MCF 10A (cell line): ENCODE results near the gene SREBF1. TPM values are rescaled to one million over a fixed set of nuclear protein-coding genes. Genes with fewer than 3 reads are reported as not detected.

ENCODE experiments used
- BruUV-seq: library from RNA; stranded (reverse); fragments of 400-500 nt; replicated peaks from 2 replicates; lab custom pipeline; 2021; lab: Mats Ljungman, UMichigan
- CTCF ChIA-PET: fragments of 300-600 bp; sonication (Branson Sonifier 250); formaldehyde crosslinking; extraction: SDS; loops from one replicate; lab custom pipeline; 2021; ENCODE audit warnings: antibody characterized with exemption, inconsistent platforms; lab: Yijun Ruan, JAX
- POLR2A ChIA-PET: fragments of 300-600, 350-650 bp; sonication (Branson Sonifier 250); formaldehyde crosslinking; extraction: SDS; loops from one replicate; lab custom pipeline; 2020; ENCODE audit warnings: antibody characterized with exemption, inconsistent platforms; lab: Yijun Ruan, JAX
- DNase-seq: peaks from one replicate; pipeline ENCODE4 v3.0.0-alpha.2; 2018; ENCODE audit not compliant: unreplicated experiment
- H3K27ac Mint-ChIP-seq: one replicate; pipeline ENCODE4 v1.8.0; 2022; ENCODE audit warnings: mild to moderate bottlenecking, low read depth, mixed read lengths; ENCODE audit not compliant: unreplicated experiment
- H3K27me3 Mint-ChIP-seq: one replicate; pipeline ENCODE4 v1.8.0; 2022; ENCODE audit warnings: mixed read lengths; ENCODE audit not compliant: insufficient read depth, unreplicated experiment
- H3K36me3 Mint-ChIP-seq: one replicate; pipeline ENCODE4 v1.8.0; 2022; ENCODE audit warnings: mild to moderate bottlenecking, moderate library complexity, mixed read lengths; ENCODE audit not compliant: insufficient read depth, unreplicated experiment
- H3K4me1 Mint-ChIP-seq: one replicate; pipeline ENCODE4 v1.8.0; 2022; ENCODE audit warnings: mixed read lengths; ENCODE audit not compliant: insufficient read depth, unreplicated experiment
- H3K4me3 Mint-ChIP-seq: one replicate; pipeline ENCODE4 v1.8.0; 2022; ENCODE audit warnings: mild to moderate bottlenecking, moderate library complexity, mixed read lengths; ENCODE audit not compliant: unreplicated experiment
- H3K9me3 Mint-ChIP-seq: one replicate; pipeline ENCODE4 v1.8.0; 2022; ENCODE audit warnings: mixed read lengths; ENCODE audit not compliant: unreplicated experiment
- intact Hi-C: fragments of 100-400 bp; cut with micrococcal nuclease; formaldehyde crosslinking; loops from 2 replicates; pipeline ENCODE4 v1.14.1; 2022
- total RNA-seq: library from RNA; stranded (reverse); gene quantifications from 2 replicates; pipeline ENCODE4 v1.2.3, GENCODE V29; 2022
- TF ChIP-seq, protein P1 (sequence below): fragments of 200-600 bp; IDR thresholded peaks from one replicate; pipeline ENCODE4 v1.8.0; 2022; ENCODE audit warnings: antibody characterized with exemption, mild to moderate bottlenecking; ENCODE audit not compliant: unreplicated experiment

Gene SREBF1
- total RNA-seq, 1 experiment from 2014 or later = 87.1 TPM

DNA sequence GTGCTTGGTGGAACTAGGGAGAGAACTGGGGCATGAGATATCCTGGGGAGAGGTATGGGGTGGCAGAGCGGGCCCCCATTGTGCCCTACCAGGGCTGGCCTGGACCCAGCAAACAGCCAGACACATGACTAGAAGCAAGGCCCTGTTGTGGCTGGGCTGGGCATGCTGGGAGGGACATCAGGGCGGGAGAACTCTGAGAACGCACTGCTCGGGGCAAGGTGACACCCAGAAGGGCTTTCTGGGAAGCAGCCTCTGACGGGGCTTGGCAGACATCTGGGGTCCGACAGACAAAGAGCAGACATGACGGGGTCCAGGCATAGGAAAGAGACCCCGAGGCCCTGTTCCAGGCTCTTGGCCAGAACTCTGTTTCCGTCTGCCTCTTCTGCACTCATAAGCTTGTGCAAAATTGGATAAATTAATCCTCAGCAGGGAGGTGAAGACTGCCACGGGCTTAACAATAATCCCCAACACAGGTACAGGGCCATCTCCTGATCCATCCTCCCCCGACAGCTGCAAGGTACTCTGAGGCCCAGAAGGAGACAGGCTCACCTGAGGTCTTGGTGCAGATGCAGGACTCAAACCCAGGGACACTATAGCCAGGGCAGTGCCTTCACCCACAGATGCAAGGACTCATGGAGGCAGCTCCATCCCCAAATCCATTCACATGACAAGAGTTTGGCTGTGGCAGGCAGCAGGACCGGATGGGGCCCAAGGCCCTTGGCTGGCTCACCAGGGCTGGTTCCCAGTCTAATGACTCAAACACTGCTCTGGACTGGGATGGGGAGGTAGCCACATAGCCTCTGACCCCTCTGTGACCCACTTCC is 5.4 kb downstream of the SREBF1 start:
- Mint-ChIP-seq H3K27ac (no peak overlapping the region), H3K4me3 (no peak overlapping the region), H3K9me3 (no peaks in the 10 kb centered on the region), H3K27me3 (no peaks in the 10 kb centered on the region), H3K36me3 (no peaks in the 10 kb centered on the region), H3K4me1 (peaks cover 43% of the 10 kb centered on the region)
- ChIA-PET CTCF (no interaction called here), POLR2A (interaction anchor here (0.8 to 1.5 kb wide), 2 partner anchors 9 to 11 kb away, joined by 4 to 6 read pairs; no protein-coding TSS in a partner anchor)
- DNase-seq = no peak
- intact Hi-C loops = no loop called here
- no TSS peak for BruUV-seq
- TF ChIP-seq, protein P1, sequence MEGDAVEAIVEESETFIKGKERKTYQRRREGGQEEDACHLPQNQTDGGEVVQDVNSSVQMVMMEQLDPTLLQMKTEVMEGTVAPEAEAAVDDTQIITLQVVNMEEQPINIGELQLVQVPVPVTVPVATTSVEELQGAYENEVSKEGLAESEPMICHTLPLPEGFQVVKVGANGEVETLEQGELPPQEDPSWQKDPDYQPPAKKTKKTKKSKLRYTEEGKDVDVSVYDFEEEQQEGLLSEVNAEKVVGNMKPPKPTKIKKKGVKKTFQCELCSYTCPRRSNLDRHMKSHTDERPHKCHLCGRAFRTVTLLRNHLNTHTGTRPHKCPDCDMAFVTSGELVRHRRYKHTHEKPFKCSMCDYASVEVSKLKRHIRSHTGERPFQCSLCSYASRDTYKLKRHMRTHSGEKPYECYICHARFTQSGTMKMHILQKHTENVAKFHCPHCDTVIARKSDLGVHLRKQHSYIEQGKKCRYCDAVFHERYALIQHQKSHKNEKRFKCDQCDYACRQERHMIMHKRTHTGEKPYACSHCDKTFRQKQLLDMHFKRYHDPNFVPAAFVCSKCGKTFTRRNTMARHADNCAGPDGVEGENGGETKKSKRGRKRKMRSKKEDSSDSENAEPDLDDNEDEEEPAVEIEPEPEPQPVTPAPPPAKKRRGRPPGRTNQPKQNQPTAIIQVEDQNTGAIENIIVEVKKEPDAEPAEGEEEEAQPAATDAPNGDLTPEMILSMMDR = no peak

DNA sequence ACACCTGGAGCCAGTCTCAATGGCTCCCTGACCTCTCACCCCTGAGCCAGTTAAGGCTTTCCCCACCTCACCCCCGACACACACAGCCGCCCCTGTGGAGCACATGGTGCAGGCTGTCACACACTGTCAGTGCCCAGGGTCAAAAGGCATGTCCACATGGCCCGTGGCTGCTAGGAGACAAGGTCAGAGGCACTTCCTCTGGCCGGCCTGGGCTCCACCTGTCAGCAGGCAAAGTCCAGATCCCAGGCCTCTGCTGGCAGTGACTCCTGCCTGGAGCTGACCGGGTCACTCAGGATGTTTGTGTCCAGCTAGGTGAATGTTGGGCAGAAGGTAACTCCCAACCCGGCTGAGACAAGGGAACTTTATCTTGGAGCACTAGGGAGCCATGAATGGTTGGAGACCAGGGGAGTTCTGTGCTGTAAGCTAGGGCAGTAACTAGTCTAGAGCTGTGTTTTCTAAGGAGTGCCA is 6.0 kb downstream of the SREBF1 start:
- BruUV-seq = no TSS peak
- POLR2A ChIA-PET = interaction anchor here (1.5 kb wide), 1 partner anchor 10 kb away, joined by 6 read pairs; no protein-coding TSS in a partner anchor
- no peak overlapping the region for H3K4me3 Mint-ChIP-seq
- intact Hi-C loops = no loop called here
- TF ChIP-seq, protein P1 = no peak
- H3K36me3 Mint-ChIP-seq = peaks cover 3% of the 10 kb centered on the region
- H3K9me3 Mint-ChIP-seq = no peaks in the 10 kb centered on the region
- peaks cover 47% of the 10 kb centered on the region for H3K4me1 Mint-ChIP-seq
- CTCF ChIA-PET = interaction anchor here (0.5 kb wide), 1 partner anchor 45 kb away, joined by 3 read pairs; no protein-coding TSS in a partner anchor
- no peak for DNase-seq
- no peak overlapping the region for H3K27ac Mint-ChIP-seq
- H3K27me3 Mint-ChIP-seq = no peaks in the 10 kb centered on the region

DNA sequence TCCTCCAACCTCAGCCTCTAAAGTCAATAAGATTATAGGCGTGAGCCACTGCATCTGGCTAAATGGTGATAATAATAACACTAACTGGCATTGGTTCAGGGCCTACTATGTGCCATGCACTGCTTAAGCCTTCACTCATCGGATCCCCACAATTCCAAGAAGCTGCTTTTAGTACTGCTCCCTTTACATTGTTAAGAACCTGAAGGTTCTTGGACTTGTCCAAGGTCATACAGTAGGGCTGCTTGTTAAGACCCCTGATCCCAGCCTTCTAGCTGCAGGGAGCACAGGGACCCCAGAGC is 6.6 kb downstream of the SREBF1 start:
- intact Hi-C loops = no loop called here
- Mint-ChIP-seq H3K4me1 (peaks cover 45% of the 10 kb centered on the region), H3K36me3 (peaks cover 4% of the 10 kb centered on the region), H3K4me3 (no peak overlapping the region), H3K27ac (no peak overlapping the region), H3K27me3 (no peaks in the 10 kb centered on the region), H3K9me3 (no peaks in the 10 kb centered on the region)
- POLR2A ChIA-PET = interaction anchor here (1.5 kb wide), 1 partner anchor 11 kb away, joined by 6 read pairs; no protein-coding TSS in a partner anchor
- no peak for DNase-seq
- CTCF ChIA-PET = interaction anchor here (0.5 kb wide), 1 partner anchor 44 kb away, joined by 3 read pairs; no protein-coding TSS in a partner anchor
- TF ChIP-seq, protein P1 = no peak
- BruUV-seq = no TSS peak
